ENCODE data around the gene CCDC9B.

Gene CCDC9B

DNA sequence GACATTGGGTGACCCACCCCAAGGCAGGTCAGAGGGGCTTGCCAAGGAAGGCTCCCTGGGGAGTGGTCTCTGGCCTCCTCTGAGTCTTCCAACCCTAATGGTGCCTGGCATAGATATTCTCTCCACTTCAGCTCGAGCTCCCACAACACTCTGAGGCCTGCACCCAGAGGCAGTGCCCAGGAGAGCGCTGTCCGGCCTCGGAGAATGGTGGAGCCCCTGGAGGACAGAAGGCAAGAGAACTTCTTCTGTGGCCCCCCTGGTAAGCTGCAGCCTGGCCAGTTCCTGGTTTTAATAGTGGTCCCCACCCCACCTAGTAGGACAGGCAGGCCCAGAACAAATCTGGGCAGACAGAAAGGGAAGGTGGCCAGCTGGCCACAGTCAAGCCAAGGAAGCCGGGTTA lies 24.3 kb upstream of the CCDC9B start:
- no peak overlapping the region for H3K4me3 ChIP-seq (ENCODE audit: insufficient read depth, low read depth, low read length)
- WGBS, 2 experiments: 94% methylated on average over 5 of the region's 5 CpGs
- H3K27ac ChIP-seq (ENCODE audit: insufficient read depth, low read depth, low read length, poor library complexity, severe bottlenecking): no peak overlapping the region
- no peaks in the 10 kb centered on the region for H3K36me3 ChIP-seq (ENCODE audit: control insufficient read depth, insufficient read depth, low read length)
- no peaks in the 10 kb centered on the region for H3K4me1 ChIP-seq (ENCODE audit: control insufficient read depth, insufficient read depth, low read length)
- H3K9me3 ChIP-seq (ENCODE audit: control insufficient read depth, low read length): no peaks in the 10 kb centered on the region
- H3K27me3 ChIP-seq (ENCODE audit: control insufficient read depth, insufficient read depth, low read length, poor library complexity, severe bottlenecking): peaks cover 56% of the 10 kb centered on the region

DNA sequence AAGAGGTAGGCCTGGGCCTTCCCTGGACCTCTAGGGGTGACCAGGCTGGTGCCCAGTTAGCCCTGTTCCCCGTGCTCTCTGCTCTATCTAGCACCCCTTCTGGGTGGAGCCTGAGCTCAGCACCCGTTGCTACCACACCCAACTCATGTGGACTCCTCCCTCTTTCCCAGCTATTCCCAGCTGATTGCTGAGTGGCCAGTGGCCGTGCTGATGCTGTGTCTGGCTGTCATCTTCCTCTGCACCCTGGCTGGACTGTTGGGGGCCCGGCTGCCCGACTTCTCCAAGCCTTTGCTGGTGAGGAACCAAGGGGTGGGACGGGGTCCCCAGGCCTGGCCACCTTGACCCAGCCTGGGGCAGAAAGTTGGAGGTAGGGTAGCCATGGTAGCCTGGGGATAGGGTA lies 23.5 kb upstream of the CCDC9B start:
- no peak overlapping the region for H3K27ac ChIP-seq (ENCODE audit: insufficient read depth, low read depth, low read length, poor library complexity, severe bottlenecking)
- no peak overlapping the region for H3K4me3 ChIP-seq (ENCODE audit: insufficient read depth, low read depth, low read length)
- WGBS, 2 experiments: 79 to 86% methylated on average over 6 of the region's 6 CpGs
- H3K36me3 ChIP-seq (ENCODE audit: control insufficient read depth, insufficient read depth, low read length): no peaks in the 10 kb centered on the region
- no peaks in the 10 kb centered on the region for H3K4me1 ChIP-seq (ENCODE audit: control insufficient read depth, insufficient read depth, low read length)
- no peaks in the 10 kb centered on the region for H3K9me3 ChIP-seq (ENCODE audit: control insufficient read depth, low read length)
- peaks cover 56% of the 10 kb centered on the region for H3K27me3 ChIP-seq (ENCODE audit: control insufficient read depth, insufficient read depth, low read length, poor library complexity, severe bottlenecking)

DNA sequence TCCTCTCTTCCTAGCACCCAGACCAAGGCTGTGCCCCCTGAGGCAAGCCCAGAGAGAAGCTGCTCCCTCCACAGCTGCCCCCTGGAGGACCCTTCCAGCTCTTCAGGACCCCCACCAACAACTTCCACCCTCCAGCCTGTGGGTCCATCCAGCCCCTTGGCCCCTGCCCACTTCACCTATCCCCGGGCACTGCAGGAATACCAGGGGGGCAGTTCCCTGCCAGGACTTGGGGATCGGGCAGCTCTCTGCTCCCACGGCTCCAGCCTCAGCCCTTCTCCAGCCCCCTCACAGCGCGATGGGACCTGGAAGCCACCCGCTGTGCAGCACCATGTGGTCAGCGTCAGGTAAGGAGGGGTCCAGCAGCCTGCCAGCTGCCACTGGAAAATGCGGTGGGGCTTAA lies 22.9 kb upstream of the CCDC9B start:
- Histone ChIP-seq H3K27me3 (ENCODE audit: control insufficient read depth, insufficient read depth, low read length, poor library complexity, severe bottlenecking) (peaks cover 56% of the 10 kb centered on the region), H3K36me3 (ENCODE audit: control insufficient read depth, insufficient read depth, low read length) (no peaks in the 10 kb centered on the region), H3K9me3 (ENCODE audit: control insufficient read depth, low read length) (no peaks in the 10 kb centered on the region), H3K27ac (ENCODE audit: insufficient read depth, low read depth, low read length, poor library complexity, severe bottlenecking) (no peak overlapping the region), H3K4me1 (ENCODE audit: control insufficient read depth, insufficient read depth, low read length) (peaks cover 5% of the 10 kb centered on the region), H3K4me3 (ENCODE audit: insufficient read depth, low read depth, low read length) (no peak overlapping the region)
- WGBS, 2 experiments: 90% methylated on average over 8 of the region's 8 CpGs

DNA sequence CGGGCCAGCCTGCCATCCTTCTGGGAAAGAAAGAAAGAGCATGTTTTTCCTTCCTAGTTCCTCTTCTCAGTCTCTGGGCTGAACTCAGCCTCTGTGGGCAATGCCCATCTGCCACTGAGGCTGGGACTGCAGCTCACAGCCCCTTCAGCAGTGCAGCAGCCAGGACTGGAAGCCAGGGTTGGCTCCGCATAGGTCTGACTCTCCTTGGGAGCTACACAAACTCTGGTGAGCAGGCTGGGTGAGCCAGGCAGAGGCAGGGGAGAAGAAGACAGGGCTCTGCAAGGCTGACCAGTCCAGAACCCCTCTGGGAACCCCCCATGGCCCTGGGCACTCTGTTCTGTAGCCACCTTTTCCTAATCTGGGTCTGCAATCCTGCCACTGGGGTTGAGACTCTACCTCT lies 20.9 kb upstream of the CCDC9B start:
- peaks cover 13% of the 10 kb centered on the region for H3K4me1 ChIP-seq (ENCODE audit: control insufficient read depth, insufficient read depth, low read length)
- 79 to 95% methylated on average over 2 of the region's 2 CpGs for WGBS, 2 experiments
- no peak overlapping the region for H3K27ac ChIP-seq (ENCODE audit: insufficient read depth, low read depth, low read length, poor library complexity, severe bottlenecking)
- peaks cover 52% of the 10 kb centered on the region for H3K27me3 ChIP-seq (ENCODE audit: control insufficient read depth, insufficient read depth, low read length, poor library complexity, severe bottlenecking)
- H3K9me3 ChIP-seq (ENCODE audit: control insufficient read depth, low read length): no peaks in the 10 kb centered on the region
- H3K36me3 ChIP-seq (ENCODE audit: control insufficient read depth, insufficient read depth, low read length): no peaks in the 10 kb centered on the region
- H3K4me3 ChIP-seq (ENCODE audit: insufficient read depth, low read depth, low read length): no peak overlapping the region

DNA sequence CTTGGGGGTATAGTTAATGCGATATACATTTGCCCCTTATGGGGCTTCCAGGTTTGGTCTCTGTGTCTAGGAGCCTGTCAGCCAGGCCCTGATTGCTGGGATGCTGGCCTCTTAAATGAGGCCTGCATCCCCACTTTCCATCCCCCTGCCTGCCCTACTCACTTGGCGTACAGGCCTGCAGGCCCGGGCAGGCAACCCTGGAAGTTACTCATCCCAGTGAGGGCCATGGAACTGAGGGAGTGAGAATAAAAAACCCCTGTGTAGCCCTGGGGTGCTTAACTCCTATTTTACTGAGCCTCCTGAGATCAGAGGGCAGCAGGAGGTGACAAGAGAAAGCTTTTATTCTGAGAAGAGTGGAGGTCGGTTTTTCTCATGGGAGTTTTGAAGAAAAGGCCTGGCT lies 19.3 kb upstream of the CCDC9B start:
- peaks cover 41% of the 10 kb centered on the region for H3K27me3 ChIP-seq (ENCODE audit: control insufficient read depth, insufficient read depth, low read length, poor library complexity, severe bottlenecking)

DNA sequence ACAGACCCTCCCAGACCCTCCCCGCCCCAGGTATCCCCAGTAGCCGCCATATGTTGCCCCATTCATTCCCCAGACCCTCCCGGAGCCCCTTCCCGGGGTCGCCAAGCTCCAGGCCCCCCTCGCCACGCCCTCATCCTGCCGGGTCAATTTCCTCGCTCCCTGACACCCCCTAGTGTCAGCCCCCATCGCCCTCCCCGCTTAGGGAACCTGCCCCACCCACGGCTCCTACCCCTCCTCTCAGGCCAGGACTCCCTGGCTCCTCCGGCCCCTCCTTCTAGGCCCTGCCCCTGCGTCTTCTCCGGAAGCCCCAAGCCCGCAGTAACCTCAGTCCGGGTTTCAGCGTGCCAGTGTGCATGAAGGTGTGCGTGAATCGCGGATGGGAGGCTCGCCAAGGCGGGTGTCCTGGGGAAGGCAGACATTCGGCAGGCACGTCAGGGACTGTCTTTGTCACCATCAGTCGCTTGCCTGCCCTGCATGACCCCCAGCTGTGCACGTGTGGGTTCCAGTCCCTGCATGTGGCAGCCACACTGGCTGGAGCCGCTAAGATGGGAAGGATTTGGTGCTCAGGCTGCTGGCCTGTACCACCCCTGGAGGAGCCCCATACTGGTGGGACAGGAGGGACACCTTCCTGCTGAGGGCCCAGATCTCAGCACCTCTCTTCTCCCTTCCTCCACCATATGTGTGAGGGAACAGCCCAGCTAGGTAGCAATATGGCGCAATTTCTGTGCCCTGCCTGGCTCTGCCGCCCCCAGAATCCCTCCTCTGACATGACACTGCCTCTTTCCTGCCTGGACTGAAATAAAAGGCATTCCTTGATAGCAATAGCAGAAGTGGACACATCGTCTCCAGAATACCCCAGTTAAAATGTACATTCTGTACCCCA lies 18.0 kb upstream of the CCDC9B start:
- WGBS, 2 experiments: 10 to 12% methylated on average over 31 of the region's 31 CpGs

More for the DNA sequence above, 19.3 kb upstream of the CCDC9B start:
- whole genome bisulfite sequencing, 2 experiments: 85 to 90% methylated on average over 4 of the region's 4 CpGs
- Histone ChIP-seq H3K9me3 (ENCODE audit: control insufficient read depth, low read length) (no peaks in the 10 kb centered on the region), H3K4me3 (ENCODE audit: insufficient read depth, low read depth, low read length) (no peak overlapping the region), H3K36me3 (ENCODE audit: control insufficient read depth, insufficient read depth, low read length) (no peaks in the 10 kb centered on the region), H3K4me1 (ENCODE audit: control insufficient read depth, insufficient read depth, low read length) (peaks cover 13% of the 10 kb centered on the region), H3K27ac (ENCODE audit: insufficient read depth, low read depth, low read length, poor library complexity, severe bottlenecking) (no peak overlapping the region)

DNA sequence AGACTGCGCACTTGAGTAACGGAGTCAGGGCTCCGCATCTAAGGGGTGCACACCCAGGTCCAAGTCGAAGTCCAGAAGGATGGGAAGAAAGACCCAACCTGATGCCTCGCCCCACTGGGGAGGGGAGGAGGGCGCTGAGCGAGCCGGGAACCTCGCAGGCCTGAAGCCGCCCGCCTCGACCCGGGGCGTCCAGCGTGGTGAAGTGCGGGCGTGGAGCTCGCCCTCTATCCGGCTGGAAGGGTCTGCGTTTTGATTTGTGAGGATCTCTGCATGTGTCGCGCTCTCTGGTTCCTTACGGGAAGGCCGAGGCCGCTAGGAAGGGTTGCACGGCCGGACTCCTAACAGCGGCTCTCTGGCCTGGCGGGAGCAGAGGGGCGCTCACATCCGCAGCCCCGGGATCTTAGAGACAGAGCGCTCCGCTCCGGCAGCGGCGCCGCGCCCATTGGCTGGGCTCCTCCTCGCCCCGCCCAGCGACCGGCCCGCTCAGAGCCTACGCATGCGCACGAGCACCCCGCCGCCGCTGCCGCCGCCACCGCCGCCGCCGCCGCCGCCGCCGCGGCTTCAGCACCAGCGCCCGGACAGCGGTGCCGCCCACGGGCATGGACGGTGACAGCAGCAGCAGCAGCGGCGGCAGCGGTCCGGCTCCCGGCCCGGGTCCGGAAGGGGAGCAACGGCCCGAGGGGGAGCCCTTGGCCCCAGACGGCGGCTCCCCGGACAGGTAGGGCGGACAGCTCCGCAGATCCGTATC lies 17.2 kb upstream of the CCDC9B start, which contains the start of gene DISP2:
Gene DISP2 (plus strand): TSS at position 497 of the 748 bp plus-strand sequence. CDS start 103 bp downstream, at position 600.
- Histone ChIP-seq H3K27me3 (ENCODE audit: control insufficient read depth, insufficient read depth, low read length, poor library complexity, severe bottlenecking) (peaks cover 39% of the 10 kb centered on the region), H3K27ac (ENCODE audit: insufficient read depth, low read depth, low read length, poor library complexity, severe bottlenecking) (no peak within 1 kb of the TSS)

More for the DNA sequence above, 18.0 kb upstream of the CCDC9B start:
- no peaks in the 10 kb centered on the region for H3K36me3 ChIP-seq (ENCODE audit: control insufficient read depth, insufficient read depth, low read length)
- H3K27ac ChIP-seq (ENCODE audit: insufficient read depth, low read depth, low read length, poor library complexity, severe bottlenecking): no peak overlapping the region
- H3K4me3 ChIP-seq (ENCODE audit: insufficient read depth, low read depth, low read length): peak overlapping the region; percentile 39
- peaks cover 39% of the 10 kb centered on the region for H3K27me3 ChIP-seq (ENCODE audit: control insufficient read depth, insufficient read depth, low read length, poor library complexity, severe bottlenecking)
- H3K4me1 ChIP-seq (ENCODE audit: control insufficient read depth, insufficient read depth, low read length): peaks cover 25% of the 10 kb centered on the region
- no peaks in the 10 kb centered on the region for H3K9me3 ChIP-seq (ENCODE audit: control insufficient read depth, low read length)

DNA sequence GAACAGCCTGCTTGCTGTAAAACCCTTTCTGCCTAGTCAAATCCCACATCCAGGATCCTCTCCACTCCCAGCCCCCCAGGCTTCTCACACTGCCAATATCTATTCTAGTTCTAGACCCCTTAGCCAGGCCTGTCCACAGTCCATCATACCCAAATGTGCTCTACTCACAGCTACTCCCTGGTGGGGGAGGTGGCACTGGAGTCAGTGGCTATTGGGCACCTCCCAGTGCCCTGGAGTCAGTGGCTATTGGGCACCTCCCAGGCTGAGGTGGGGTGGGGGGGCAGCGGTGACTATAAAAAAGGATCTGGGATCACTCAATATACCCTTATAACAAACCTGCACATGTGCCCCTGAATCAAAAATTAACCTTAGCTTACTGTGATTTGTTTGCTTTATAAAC lies 16.5 kb upstream of the CCDC9B start:
- 87% methylated on average over 1 of the region's 1 CpG; no CpG with 5 or more reads in 1 of the 2 experiments for WGBS, 2 experiments
- Histone ChIP-seq H3K9me3 (ENCODE audit: control insufficient read depth, low read length) (no peaks in the 10 kb centered on the region), H3K36me3 (ENCODE audit: control insufficient read depth, insufficient read depth, low read length) (no peaks in the 10 kb centered on the region), H3K4me1 (ENCODE audit: control insufficient read depth, insufficient read depth, low read length) (peaks cover 25% of the 10 kb centered on the region), H3K4me3 (ENCODE audit: insufficient read depth, low read depth, low read length) (peak overlapping the region; percentile 45), H3K27me3 (ENCODE audit: control insufficient read depth, insufficient read depth, low read length, poor library complexity, severe bottlenecking) (peaks cover 39% of the 10 kb centered on the region), H3K27ac (ENCODE audit: insufficient read depth, low read depth, low read length, poor library complexity, severe bottlenecking) (no peak overlapping the region)

More for the DNA sequence above, 17.2 kb upstream of the CCDC9B start, which contains the start of gene DISP2:
- WGBS, 2 experiments: 3 to 4% methylated on average over 82 of the region's 82 CpGs
- H3K4me3 ChIP-seq (ENCODE audit: insufficient read depth, low read depth, low read length): peak within 1 kb of the TSS; percentile 45
- no peaks in the 10 kb centered on the region for H3K36me3 ChIP-seq (ENCODE audit: control insufficient read depth, insufficient read depth, low read length)
- peaks cover 25% of the 10 kb centered on the region for H3K4me1 ChIP-seq (ENCODE audit: control insufficient read depth, insufficient read depth, low read length)
- no peaks in the 10 kb centered on the region for H3K9me3 ChIP-seq (ENCODE audit: control insufficient read depth, low read length)

DNA sequence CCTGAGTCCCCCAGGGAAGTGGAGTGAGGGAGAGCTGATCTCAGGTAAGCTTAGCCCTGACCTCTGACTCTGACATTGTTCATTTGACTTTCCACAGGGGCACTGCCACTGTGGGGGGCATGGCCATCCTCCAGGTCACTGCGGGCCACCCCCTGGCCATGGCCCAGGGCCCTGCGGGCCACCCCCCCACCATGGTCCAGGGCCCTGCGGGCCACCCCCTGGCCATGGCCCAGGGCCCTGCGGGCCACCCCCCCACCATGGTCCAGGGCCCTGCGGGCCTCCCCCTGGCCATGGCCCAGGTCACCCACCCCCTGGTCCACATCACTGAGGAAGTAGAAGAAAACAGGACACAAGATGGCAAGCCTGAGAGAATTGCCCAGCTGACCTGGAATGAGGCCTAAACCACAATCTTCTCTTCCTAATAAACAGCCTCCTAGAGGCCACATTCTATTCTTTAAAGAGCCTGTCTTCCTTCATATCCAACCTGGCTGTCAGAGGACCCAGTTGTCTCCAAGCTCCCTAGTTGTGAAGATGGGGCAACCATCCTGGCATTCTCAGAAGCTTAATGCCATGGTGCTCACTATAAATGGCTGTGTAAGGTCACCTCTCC lies 15.3 kb upstream of the CCDC9B start:
- 90% methylated on average over 4 to 5 of the region's 5 CpGs for WGBS, 2 experiments
- H3K9me3 ChIP-seq (ENCODE audit: control insufficient read depth, low read length): no peaks in the 10 kb centered on the region
- peaks cover 35% of the 10 kb centered on the region for H3K27me3 ChIP-seq (ENCODE audit: control insufficient read depth, insufficient read depth, low read length, poor library complexity, severe bottlenecking)
- H3K36me3 ChIP-seq (ENCODE audit: control insufficient read depth, insufficient read depth, low read length): no peaks in the 10 kb centered on the region
- peaks cover 25% of the 10 kb centered on the region for H3K4me1 ChIP-seq (ENCODE audit: control insufficient read depth, insufficient read depth, low read length)
- H3K27ac ChIP-seq (ENCODE audit: insufficient read depth, low read depth, low read length, poor library complexity, severe bottlenecking): no peak overlapping the region
- no peak overlapping the region for H3K4me3 ChIP-seq (ENCODE audit: insufficient read depth, low read depth, low read length)

Data from ectodermal cell (in vitro differentiated cells).